HCEC 1CT (cell line): Measurements from ENCODE around the gene PLCH2.
"Not testable (repeated sequence)": the region's sequence is repeated elsewhere in the genome, so short reads cannot be mapped to it uniquely, and the experiment has no call there.

Experiments used
- DNase-seq: peaks from one replicate; pipeline ENCODE4 v3.0.0-alpha.2; 2017

Gene PLCH2

GRCh38 chr1:2476061-2476999 lies at the start of gene PLCH2:
Gene PLCH2 (plus strand): TSS chr1:2476289. CDS start chr1:2476589, 300 bp downstream.
- DNase-seq, result no peak

DNA sequence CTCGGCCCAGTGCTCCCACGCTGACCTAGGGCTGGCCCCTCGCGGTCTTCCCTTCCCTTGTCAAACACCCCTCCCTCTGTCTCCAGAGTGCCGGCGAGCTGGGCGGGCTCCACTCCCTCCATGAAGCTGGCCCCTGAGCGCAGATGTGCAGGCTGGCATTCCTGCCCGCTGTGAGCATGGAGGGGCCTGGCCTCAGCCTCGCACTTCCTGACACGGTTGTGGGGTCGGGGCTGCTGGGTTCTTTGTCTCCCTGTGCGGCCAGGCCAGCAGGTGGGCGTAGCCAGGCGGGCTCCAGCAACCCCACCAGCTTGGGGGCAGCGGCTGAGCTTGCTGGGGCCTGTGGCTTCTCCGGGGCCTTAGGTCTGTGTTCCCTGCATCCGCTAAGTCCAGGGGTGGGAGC lies 49.5 kb upstream of the PLCH2 start:
- DNase-seq, result no peak

DNA sequence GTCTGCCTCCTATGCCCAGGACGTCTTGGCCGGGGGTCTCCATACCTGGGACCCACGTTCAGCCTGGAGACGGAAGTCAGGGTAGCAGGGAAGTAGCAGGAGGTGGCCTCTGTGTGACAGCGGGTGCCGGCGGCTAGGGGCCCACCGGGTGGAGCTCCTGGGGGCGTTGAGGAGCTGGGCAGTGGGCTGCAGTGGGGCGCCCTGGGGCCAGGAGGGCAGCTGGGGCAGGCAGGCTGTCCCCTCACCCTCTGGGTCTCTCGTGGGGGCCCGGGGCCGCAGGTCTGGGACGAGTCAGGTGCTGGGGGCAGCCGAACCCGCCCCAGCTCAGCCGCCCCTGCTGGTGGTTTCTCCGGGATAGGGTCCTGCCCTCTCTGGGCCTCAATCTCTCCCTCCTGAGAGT lies 49.0 kb upstream of the PLCH2 start:
- DNase-seq, result no peak

DNA sequence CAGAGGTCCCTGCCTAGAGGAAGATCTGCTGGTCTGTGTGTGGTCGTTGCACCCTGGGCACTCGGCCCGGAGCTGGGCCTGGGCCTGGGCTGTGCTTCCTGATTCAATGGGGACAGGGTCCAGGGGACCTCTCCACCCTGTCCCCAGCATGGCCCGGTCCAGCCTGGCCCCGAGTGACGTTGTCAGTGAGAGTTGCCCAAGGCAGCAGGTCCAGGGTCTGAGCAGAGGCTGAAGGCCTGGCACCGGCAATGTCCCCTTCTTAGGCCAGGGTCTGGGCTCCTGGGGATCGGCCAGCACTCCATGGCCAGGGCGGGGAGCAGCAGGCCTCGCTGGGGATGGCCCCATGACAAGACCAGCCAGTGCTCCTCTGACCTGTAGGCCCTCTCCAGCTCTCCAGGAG lies 48.1 kb upstream of the PLCH2 start:
- no peak for DNase-seq

GRCh38 chr1:2428490-2428889 lies 47.6 kb upstream of the PLCH2 start:
- DNase-seq, result no peak

DNA sequence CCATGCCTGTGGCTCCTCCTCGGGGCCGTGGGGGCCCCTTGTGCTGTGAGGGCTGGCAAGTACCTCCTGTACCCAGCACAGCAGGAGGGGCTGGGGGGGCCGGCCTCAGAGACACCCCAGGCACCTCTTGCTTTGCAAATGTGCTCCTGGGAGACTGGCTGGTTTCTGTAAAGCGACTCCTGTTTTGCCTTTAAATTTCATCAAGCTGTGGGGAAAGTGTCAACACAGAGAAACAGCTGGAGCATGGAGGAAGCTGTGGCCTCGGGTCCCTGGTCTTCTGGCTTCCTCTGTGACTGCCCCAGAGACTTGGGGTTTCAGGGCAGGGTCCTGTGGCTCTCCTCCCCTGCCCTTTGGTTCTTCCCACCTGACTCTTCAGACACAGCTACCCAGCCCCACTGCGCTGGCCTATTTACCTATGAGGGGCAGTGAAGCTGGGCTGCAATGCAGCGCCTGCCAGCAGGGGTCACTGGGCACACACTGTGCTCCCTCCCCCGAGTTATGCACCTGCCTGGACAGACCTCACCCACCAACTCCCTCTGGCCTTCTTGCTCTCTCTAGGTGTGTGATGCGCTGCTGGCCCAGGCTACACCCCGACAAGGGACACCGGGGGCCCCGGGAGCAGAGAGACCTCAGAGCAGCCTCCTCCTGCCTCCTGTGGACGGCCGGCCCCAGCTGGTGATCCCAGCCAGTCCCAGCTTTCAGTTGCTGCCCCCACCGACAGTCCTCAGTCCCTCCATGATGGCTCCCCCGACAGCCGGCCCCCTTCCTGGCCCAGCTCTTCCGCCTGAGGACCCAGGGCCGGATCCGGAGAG lies 46.1 kb upstream of the PLCH2 start:
- no peak for DNase-seq

DNA sequence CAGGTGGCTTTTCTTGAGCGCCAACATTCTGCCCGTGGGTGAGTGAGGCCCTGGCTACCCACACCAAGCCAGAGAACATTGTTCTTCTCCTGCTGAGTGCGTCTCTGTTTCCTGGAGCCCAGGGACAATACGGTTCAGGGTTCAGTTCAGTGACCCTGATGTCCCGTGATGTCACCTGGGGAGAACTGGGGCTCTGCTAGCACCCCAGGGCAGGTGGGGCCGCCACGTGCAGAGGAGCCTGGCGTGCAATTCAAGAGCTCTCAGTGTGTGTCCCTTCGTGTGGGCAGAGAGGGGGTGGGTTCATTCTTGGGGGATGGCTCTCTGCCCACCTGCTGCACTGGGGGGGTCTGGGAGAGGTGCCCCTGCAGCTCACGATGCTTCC lies 45.5 kb upstream of the PLCH2 start:
- no peak for DNase-seq

DNA sequence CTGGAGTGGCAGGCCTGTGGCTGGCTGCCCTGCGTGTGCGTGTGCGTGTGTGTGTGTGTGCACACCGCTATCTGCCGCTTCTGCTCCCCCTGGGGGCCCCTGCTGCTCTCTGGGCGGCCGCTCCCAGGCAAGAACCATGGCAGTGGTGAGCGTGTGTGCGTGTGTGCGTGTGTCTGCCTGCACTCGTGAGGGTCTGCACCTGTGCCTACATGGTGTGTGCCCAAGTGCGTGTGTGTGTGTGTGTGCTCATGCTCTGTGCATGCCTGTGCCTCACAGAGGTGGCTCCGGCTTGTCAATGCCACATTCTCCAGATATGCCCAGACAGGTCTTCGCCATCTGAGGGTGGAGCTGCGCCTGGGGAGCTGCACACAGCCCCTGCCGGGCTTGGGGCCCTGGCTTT lies 45.0 kb upstream of the PLCH2 start:
- no peak for DNase-seq

GRCh38 chr1:2431518-2431917 lies 44.6 kb upstream of the PLCH2 start:
- DNase-seq, result no peak

DNA sequence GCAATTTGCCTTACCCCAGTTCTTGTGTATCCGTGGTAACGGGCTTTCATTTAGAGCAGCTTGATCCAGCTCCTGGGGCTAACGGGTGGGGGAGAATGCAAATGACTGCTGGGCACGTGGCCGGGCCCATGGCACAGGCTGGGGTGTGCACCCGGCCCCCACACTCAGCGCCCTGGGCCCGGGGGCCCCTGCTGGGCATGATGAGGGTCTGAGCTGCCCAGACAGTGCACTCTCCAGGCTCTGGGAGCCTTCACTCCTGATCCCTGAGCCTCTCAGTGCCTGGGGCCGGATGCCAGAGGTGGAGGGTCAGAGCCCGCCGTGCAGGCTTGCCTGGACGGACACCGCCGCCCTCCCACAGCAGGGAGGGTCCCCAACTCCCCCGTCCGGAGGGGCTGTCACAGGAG lies 43.6 kb upstream of the PLCH2 start:
- DNase-seq, result no peak

DNA sequence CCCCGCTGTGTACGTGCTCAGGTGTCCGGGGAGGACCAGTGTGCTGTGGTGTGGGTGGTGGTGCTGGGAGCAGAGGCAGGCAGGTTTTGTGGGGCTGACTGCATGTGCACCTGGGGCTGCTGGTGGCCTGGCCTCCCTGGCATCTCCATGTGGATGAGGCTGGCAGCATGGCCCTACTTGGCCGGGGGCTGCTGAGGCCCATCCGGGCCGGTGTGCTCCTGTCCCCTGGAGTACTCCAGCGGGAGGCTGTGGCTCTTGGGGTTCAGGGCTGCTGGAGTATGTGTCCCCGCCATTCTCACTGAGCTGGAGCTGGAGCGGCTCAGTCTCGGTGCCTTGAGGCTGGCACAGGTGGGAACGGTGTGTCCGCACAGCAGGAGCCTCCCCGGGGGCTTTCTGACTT lies 42.9 kb upstream of the PLCH2 start:
- DNase-seq, result no peak

DNA sequence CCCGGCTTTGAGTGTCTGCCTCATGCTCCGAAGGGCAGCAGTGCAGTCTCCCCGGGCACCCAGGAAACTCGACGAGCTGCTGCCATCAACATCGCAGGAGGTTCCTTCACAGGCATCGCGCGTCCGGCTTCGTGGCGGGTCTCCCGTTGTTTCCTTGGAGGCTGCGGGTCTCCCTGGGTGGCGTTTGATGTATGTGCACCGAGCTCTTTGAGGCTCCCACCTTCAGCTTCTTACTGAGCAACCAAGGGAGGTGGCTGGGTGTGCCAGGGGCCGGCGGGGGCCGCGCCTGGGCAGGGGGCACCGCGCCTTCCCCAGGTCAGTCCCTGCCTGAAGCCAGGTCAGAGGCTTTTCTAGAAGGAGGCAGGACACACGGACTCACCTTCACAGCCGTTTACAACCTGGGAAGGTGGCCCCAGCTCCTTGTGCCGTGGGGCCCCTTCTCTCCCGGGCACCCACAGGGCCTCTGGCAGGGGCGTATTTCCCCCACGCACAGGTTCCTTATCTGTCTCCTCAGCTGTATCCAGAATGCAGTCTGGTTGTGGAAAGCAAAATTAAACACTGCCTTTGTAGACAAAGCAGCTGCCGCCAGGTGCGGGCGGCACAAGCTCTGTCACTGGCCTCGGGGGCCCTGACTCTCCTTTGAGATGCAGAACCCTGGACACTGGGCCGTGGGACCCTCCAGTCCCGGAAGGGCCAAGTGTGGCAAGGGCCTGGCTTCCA lies 42.0 kb upstream of the PLCH2 start:
- DNase-seq, result no peak

DNA sequence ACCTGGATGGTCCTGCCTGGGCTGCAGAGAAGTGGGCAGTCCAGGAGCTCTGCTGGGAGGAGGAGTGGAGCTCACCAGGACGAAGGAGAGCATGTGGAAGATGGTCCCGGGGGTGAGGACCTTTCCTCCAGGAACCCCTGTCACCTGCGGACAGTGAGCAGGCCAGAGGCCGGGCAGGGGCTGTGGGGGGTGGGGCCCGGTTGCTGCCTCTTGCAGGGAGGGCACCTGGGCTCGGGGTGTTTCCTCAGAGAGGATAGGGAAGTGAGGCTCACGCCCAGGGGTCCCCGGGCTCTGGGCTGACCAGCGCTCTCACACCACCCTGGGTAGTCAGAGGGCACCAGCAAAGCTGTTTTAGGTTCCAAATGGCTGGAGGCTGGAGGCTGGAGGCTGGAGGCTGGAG lies 41.0 kb upstream of the PLCH2 start:
- no peak for DNase-seq

- DNase-seq, result no peak
These were observed 40.2 kb upstream of the PLCH2 start for GRCh38 chr1:2435746-2436355.

DNA sequence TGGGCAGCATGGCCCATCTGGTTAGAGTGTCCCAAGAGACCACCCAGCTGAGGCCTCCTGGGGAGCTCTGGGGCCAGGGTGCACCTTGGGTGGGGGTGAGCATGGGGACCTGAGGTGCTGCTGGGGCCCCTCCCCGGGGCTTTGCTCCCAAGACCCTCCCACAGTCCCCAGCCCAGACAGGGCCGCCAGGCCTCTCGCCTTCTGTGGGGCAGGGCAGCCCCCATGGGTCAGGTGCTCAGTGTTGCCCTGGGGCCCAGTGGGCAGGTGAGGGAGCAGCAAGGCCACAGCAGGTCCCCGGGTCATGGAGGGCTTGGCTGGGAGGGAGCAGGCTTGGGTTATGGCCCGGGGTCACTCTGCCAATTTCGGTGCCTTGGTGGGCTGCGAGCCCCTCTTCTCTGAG lies 39.2 kb upstream of the PLCH2 start:
- DNase-seq, result no peak

GRCh38 chr1:2437617-2438016 lies 38.5 kb upstream of the PLCH2 start:
- no peak for DNase-seq

- no peak for DNase-seq
These were observed 38.1 kb upstream of the PLCH2 start for GRCh38 chr1:2438038-2438437.

GRCh38 chr1:2438641-2439040 lies 37.4 kb upstream of the PLCH2 start:
- no peak for DNase-seq

GRCh38 chr1:2439369-2439768 lies 36.7 kb upstream of the PLCH2 start:
- DNase-seq, result no peak

GRCh38 chr1:2440346-2440745 lies 35.7 kb upstream of the PLCH2 start:
- not testable (repeated sequence) for DNase-seq

- DNase-seq, result no peak
These were observed 34.3 kb upstream of the PLCH2 start for GRCh38 chr1:2441746-2442145.

DNA sequence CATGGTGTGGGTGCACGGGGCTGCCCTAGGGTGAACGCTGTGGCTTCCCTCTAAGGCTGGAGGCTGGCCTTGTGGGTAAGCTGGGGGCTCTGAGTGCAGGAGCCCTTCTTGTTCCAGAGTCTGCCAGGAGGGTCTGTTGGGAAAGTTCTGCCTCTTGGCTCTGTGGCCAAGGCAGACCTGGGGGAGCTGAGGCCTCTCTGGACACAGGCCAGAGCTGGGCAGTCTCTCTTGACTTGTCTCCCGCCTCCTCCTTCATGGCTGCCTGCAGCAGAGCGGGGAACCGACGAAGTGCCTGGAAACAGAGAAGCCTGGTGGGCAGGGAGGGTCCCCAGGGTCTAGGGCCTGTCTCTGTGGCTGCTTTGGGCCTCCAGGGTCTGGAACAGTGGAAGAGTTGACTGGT lies 33.4 kb upstream of the PLCH2 start:
- no peak for DNase-seq
